GM23248 (cell line): ENCODE measurements around the gene TNPO3. TPM values are rescaled to one million over a fixed set of nuclear protein-coding genes. Genes with fewer than 3 reads are reported as not detected.

Experiments
- DNase-seq: peaks from one replicate; pipeline ENCODE4 v3.0.0-alpha.2; 2015
- H2AFZ ChIP-seq: fragments of 200-600 bp; sonication (generic); 2 replicates; pipeline ENCODE4 v1.6.1; 2016; ENCODE audit warnings: antibody characterized with exemption
- H3F3A ChIP-seq: fragments of 200-600 bp; sonication (generic); 2 replicates; pipeline ENCODE4 v1.6.1; 2016; ENCODE audit warnings: mild to moderate bottlenecking, antibody characterized with exemption, mixed run types; ENCODE audit not compliant: insufficient read depth
- H3K27ac ChIP-seq: fragments of 200-600 bp; sonication (generic); 2 replicates; pipeline ENCODE4 v1.5.1; 2016; ENCODE audit warnings: mild to moderate bottlenecking
- H3K27me3 ChIP-seq: fragments of 200-600 bp; sonication (generic); replicated peaks from 2 replicates; pipeline ENCODE4 v1.6.1; 2016; ENCODE audit warnings: mild to moderate bottlenecking; ENCODE audit not compliant: insufficient read depth
- H3K36me3 ChIP-seq: fragments of 200-600 bp; sonication (generic); 2 replicates; pipeline ENCODE4 v1.6.1; 2016; ENCODE audit warnings: low read depth, mild to moderate bottlenecking
- H3K4me1 ChIP-seq: fragments of 200-600 bp; sonication (generic); 2 replicates; pipeline ENCODE4 v1.6.1; 2016; ENCODE audit warnings: mild to moderate bottlenecking; ENCODE audit not compliant: insufficient read depth
- H3K4me2 ChIP-seq: fragments of 200-600 bp; sonication (generic); one replicate; pipeline ENCODE4 v1.6.1; 2016; ENCODE audit warnings: mild to moderate bottlenecking; ENCODE audit not compliant: unreplicated experiment
- H3K4me3 ChIP-seq: fragments of 200-600 bp; sonication (generic); 2 replicates; pipeline ENCODE4 v1.5.1; 2016; ENCODE audit warnings: mild to moderate bottlenecking
- H3K79me2 ChIP-seq: fragments of 200-600 bp; sonication (generic); 2 replicates; pipeline ENCODE4 v1.6.1; 2016; ENCODE audit warnings: mild to moderate bottlenecking; ENCODE audit not compliant: insufficient read depth
- H3K9ac ChIP-seq: fragments of 200-600 bp; sonication (generic); 2 replicates; pipeline ENCODE4 v1.6.1; 2016; ENCODE audit warnings: mild to moderate bottlenecking
- H3K9me2 ChIP-seq: fragments of 200-600 bp; sonication (generic); 2 replicates; pipeline ENCODE4 v1.6.1; 2016; ENCODE audit warnings: mixed run types, mild to moderate bottlenecking, moderate library complexity; ENCODE audit not compliant: insufficient read depth
- H3K9me3 ChIP-seq: fragments of 200-600 bp; sonication (generic); one replicate; pipeline ENCODE4 v1.6.1; 2017; ENCODE audit warnings: low read depth
- H4K20me1 ChIP-seq: fragments of 200-600 bp; sonication (generic); 2 replicates; pipeline ENCODE4 v1.6.0; 2016; ENCODE audit not compliant: insufficient read depth
- EZH2 ChIP-seq: fragments of 200-600 bp; sonication (generic); IDR thresholded peaks from 2 replicates; pipeline ENCODE4 v1.6.1; 2018; ENCODE audit warnings: antibody characterized with exemption, mild to moderate bottlenecking; ENCODE audit not compliant: insufficient read depth, poor library complexity, severe bottlenecking
- EZH2phosphoT487 ChIP-seq: fragments of 200-600 bp; sonication (generic); IDR thresholded peaks from 2 replicates; pipeline ENCODE4 v1.6.1; 2018; ENCODE audit warnings: antibody characterized with exemption, moderate library complexity, mild to moderate bottlenecking, low read depth; ENCODE audit not compliant: insufficient read depth
- WGBS, 2 experiments: methylation state at CpG; one replicate each; pipeline ENCODE4 v1.1.6; 2015 to 2017; ENCODE audit warnings: low lambda C conversion rate in 2 of 2, low coverage in 1 of 2; ENCODE audit errors: missing lambda C conversion rate in 2 of 2; 5-methylcytosine and 5-hydroxymethylcytosine counted together
- in situ Hi-C: fragments of 300-500 bp; cut with MboI; formaldehyde crosslinking; loops from 2 replicates; pipeline ENCODE4 v1.15.0; 2020
- polyA plus RNA-seq: library from polyadenylated mRNA; unstranded; fragments of >200 nt; fragmentation: Nextera tagmentation; extraction: Ambion mirVana; gene quantifications from 2 replicates; pipeline ENCODE4 v1.2.1, GENCODE V29; 2016
- total RNA-seq: library from RNA; depleted of rRNA; stranded (reverse); fragments of >200 nt; shearing (Covaris generic); gene quantifications from 2 replicates; pipeline ENCODE4 v1.2.3, GENCODE V29; 2014

Gene TNPO3
- total and polyA plus RNA-seq, 2 experiments from 2014 or later = 31.6 to 41.9 TPM

GRCh38 chr7:128932862-128933179 lies 122.1 kb downstream of the TNPO3 start:
- TF ChIP-seq EZH2phosphoT487 (no peak), EZH2 (no peak)
- Histone ChIP-seq H3K9me2 (no peaks in the 10 kb centered on the region), H3K27ac (no peak overlapping the region), H3K4me2 (no peak overlapping the region), H4K20me1 (no peaks in the 10 kb centered on the region), H3K36me3 (no peaks in the 10 kb centered on the region), H3K4me1 (no peaks in the 10 kb centered on the region), H2AFZ (no peak overlapping the region), H3K4me3 (no peak overlapping the region), H3K79me2 (no peaks in the 10 kb centered on the region), H3F3A (no peaks in the 10 kb centered on the region), H3K9ac (no peak overlapping the region), H3K9me3 (no peaks in the 10 kb centered on the region), H3K27me3 (peaks cover 27% of the 10 kb centered on the region)
- DNase-seq = no peak
- 50 to 74% methylated on average over 4 of the region's 4 CpGs for WGBS, 2 experiments
- in situ Hi-C loops = no loop called here

- no peak overlapping the region for H3K9ac ChIP-seq
- H3K36me3 ChIP-seq = no peaks in the 10 kb centered on the region
- H3K9me2 ChIP-seq = no peaks in the 10 kb centered on the region
- no peak for DNase-seq
- no peaks in the 10 kb centered on the region for H4K20me1 ChIP-seq
- no peak overlapping the region for H3K4me3 ChIP-seq
- H2AFZ ChIP-seq = no peak overlapping the region
- H3K4me2 ChIP-seq = no peak overlapping the region
- 71 to 78% methylated on average over 18 to 19 of the region's 19 CpGs for WGBS, 2 experiments
- no peaks in the 10 kb centered on the region for H3K4me1 ChIP-seq
- no peaks in the 10 kb centered on the region for H3K9me3 ChIP-seq
- H3K27me3 ChIP-seq = peaks cover 21% of the 10 kb centered on the region
- H3K79me2 ChIP-seq = no peaks in the 10 kb centered on the region
- H3F3A ChIP-seq = no peaks in the 10 kb centered on the region
- TF ChIP-seq EZH2phosphoT487 = no peak
- no peak for TF ChIP-seq EZH2
- in situ Hi-C loops = no loop called here
- no peak overlapping the region for H3K27ac ChIP-seq
Observed at GRCh38 chr7:128931965-128932861, 122.7 kb downstream of the TNPO3 start.

- H3K9me3 ChIP-seq = no peaks in the 10 kb centered on the region
- peaks cover 12% of the 10 kb centered on the region for H3K27me3 ChIP-seq
- no peak overlapping the region for H3K4me2 ChIP-seq
- DNase-seq = no peak
- H3F3A ChIP-seq = no peaks in the 10 kb centered on the region
- 86 to 87% methylated on average over 13 to 18 of the region's 18 CpGs for WGBS, 2 experiments
- H3K36me3 ChIP-seq = no peaks in the 10 kb centered on the region
- H3K4me1 ChIP-seq = no peaks in the 10 kb centered on the region
- H3K4me3 ChIP-seq = no peak overlapping the region
- in situ Hi-C loops = no loop called here
- no peaks in the 10 kb centered on the region for H4K20me1 ChIP-seq
- H3K27ac ChIP-seq = no peak overlapping the region
- no peak overlapping the region for H2AFZ ChIP-seq
- no peaks in the 10 kb centered on the region for H3K79me2 ChIP-seq
- TF ChIP-seq EZH2 = no peak
- TF ChIP-seq EZH2phosphoT487 = no peak
- no peak overlapping the region for H3K9ac ChIP-seq
- no peaks in the 10 kb centered on the region for H3K9me2 ChIP-seq
Observed at GRCh38 chr7:128931190-128931798, 123.6 kb downstream of the TNPO3 start.

GRCh38 chr7:128928882-128929788 lies 125.8 kb downstream of the TNPO3 start:
- Histone ChIP-seq H3F3A (no peaks in the 10 kb centered on the region), H3K9me2 (no peaks in the 10 kb centered on the region), H2AFZ (no peak overlapping the region), H3K4me2 (no peak overlapping the region), H3K36me3 (no peaks in the 10 kb centered on the region), H4K20me1 (no peaks in the 10 kb centered on the region), H3K79me2 (no peaks in the 10 kb centered on the region), H3K4me3 (no peak overlapping the region), H3K9me3 (no peaks in the 10 kb centered on the region), H3K9ac (no peak overlapping the region), H3K27ac (no peak overlapping the region), H3K4me1 (no peaks in the 10 kb centered on the region), H3K27me3 (peaks cover 13% of the 10 kb centered on the region; the same call in 1 of the 2 replicates)
- 66 to 68% methylated on average over 13 of the region's 14 CpGs for WGBS, 2 experiments
- no peak for DNase-seq
- in situ Hi-C loops = no loop called here
- TF ChIP-seq EZH2phosphoT487 (no peak), EZH2 (no peak)
